Gastrocnemius medialis (tissue), 4 donors: ENCODE results near the gene PXDN.

Experiments
- CTCF ChIP-seq, 5 experiments: fragments of 450-650 bp in 3 of 5; fragments of 200-600 bp in 2 of 5; sonication (generic) in 2 of 5; IDR thresholded peaks in 4 of 5; conservative IDR thresholded peaks in 1 of 5; 1 replicate in 4 of 5; 2 replicates in 1 of 5; pipeline ENCODE4 v1.5.1; 2016 to 2019; ENCODE audit warnings: antibody characterized with exemption in 5 of 5, mild to moderate bottlenecking in 3 of 5, moderate library complexity in 3 of 5
- POLR2A ChIP-seq, 2 donors: fragments of 450-650 bp; IDR thresholded peaks; one replicate each; pipeline ENCODE4 v1.6.1; 2017; ENCODE audit warnings: antibody characterized with exemption in 2 of 2, mild to moderate bottlenecking in 2 of 2, moderate library complexity in 2 of 2

GRCh38 chr2:1739961-1740715, 4.2 kb downstream of the PXDN start:
- no peak for TF ChIP-seq CTCF (IDR thresholded peaks at IDR 0.05 in 4 of 5, conservative IDR thresholded peaks at IDR 0.05 in 1 of 5)
- TF ChIP-seq POLR2A (IDR thresholded peaks at IDR 0.05), result no peak
